Renal cortex interstitium (tissue), 11 donors: ENCODE results near the gene DEXI. TPM values are rescaled to one million over a fixed set of nuclear protein-coding genes. Genes with fewer than 3 reads are reported as not detected.
"Not testable (repeated sequence)": the region's sequence is repeated elsewhere in the genome, so short reads cannot be mapped to it uniquely, and the experiment has no call there.

Experiments
- DNase-seq, 11 donors: peaks; one replicate each; pipeline ENCODE4 v3.0.0-alpha.2; 2013; ENCODE audit warnings: low read depth in 9 of 11, low spot score in 4 of 11; ENCODE audit errors: extremely low read depth in 1 of 11
- polyA plus RNA-seq, 3 donors: library from polyadenylated mRNA; unstranded; fragments of 120-200 nt; gene quantifications; one replicate each; pipeline ENCODE4 v1.2.1, GENCODE V29; 2013; ENCODE audit not compliant: insufficient read length in 3 of 3

Gene DEXI
- polyA plus RNA-seq, 3 donors = 42.0 to 54.6 (median 43.9) TPM

DNA sequence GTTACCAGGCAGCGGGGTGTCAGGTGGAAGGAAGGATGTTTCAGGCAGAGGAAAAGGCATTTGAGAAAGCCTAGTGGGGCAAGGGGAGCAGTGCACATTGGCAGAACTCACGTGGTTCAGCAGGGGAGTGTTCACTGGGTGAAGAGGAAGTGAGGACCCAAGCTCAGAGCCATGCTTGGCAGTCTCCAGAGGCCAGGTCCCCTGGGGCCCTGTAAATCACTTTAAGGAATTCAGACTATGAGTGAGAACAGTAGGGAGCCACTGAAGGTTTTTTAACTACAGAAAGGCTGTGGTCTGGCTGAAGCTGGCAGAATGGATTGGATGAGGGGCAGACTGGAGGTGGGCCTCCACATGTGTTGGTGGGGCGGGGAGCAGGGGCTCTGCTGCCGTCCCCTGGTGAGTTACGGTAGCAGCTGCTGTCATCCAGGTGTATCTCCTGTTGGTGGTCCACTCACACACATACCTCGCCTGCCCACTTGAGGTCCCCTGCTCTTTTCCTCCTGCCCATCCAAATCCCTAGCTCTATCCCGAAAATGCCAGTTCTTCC is 7.2 kb upstream of the DEXI start:
- no peak for DNase-seq

DNA sequence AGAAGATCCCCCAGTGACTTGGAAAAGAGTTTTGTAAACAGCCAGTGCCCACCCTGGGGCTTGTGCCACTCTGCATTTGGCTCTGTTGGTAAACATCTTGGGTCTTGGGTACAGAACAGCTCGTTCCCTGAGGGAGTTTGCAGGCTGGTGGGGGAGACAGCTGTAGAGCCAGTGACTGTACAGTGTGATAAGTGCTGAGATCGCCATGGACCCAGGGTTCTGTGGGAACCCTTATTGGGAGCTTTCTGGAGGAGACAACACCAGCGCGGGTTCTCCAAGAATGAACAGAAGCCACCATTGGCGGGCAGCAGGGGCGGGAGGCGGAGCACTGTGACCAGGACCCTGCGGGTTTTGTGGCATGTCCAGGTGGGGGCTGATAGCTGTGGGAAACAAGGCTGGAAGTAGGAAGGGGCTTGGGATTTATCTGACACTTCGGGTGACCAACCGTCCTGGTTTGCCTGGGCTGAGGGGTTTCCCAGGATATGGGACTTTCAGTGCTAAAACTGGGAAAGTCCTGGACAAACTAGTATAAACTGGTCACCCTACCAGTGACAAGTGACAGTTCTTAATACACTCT is 5.0 kb upstream of the DEXI start:
- DNase-seq = no peak

DNA sequence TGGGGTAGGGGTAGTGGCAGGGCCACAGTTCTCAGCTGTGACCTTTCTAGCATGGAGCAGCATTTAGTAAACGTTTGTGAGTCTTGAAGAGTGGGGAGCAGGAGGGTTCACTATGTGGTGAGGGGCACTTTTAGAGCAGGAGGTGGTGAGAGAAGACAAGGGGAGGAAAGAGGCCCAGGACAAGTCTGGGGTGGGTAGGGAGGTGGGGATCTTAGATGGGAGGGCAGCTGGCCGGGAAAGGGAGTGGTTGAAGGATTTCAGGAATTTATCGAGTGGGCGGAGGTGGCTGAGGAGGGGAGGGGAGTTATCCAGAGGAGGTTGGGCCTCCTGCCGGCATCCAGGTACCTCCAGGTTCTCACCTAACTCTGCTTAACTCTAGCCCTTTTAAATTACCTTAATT is 4.0 kb upstream of the DEXI start:
- peak in 1 of 11 donors; percentile 32 for DNase-seq

DNA sequence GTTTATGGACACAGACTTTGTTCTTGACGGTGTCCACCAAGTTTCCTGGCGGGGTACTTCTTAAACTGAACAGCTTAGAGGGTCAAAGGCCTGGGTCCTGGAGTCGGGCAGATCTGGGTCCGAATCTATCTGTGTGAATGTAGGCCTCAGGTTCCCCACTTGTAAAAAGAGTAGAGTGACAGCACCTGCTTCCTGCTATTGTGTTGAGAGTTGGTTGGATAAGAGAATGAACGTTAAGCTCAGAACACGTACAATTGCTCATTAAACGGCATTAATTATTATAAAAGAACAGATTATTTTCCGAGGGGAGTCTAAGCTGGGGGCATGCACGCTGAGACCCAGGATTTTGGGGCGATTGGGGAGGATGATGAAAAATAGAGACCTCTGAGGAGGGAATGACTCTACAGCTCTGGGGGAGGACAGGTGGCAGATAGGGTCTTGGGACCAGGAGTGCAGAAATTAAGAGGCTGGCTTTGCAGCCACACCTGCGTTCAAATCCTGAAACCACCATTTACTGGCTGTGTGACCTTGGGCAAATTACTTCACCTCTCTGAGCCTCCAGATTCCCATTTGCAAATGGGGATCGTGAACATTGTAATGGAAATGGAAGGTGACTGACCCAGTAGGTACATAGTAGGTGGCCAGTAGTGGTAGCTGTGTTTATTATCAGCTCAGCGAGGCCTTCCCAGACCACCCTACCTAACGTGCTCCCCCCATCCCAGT is 3.0 kb upstream of the DEXI start:
- DNase-seq = no peak

DNA sequence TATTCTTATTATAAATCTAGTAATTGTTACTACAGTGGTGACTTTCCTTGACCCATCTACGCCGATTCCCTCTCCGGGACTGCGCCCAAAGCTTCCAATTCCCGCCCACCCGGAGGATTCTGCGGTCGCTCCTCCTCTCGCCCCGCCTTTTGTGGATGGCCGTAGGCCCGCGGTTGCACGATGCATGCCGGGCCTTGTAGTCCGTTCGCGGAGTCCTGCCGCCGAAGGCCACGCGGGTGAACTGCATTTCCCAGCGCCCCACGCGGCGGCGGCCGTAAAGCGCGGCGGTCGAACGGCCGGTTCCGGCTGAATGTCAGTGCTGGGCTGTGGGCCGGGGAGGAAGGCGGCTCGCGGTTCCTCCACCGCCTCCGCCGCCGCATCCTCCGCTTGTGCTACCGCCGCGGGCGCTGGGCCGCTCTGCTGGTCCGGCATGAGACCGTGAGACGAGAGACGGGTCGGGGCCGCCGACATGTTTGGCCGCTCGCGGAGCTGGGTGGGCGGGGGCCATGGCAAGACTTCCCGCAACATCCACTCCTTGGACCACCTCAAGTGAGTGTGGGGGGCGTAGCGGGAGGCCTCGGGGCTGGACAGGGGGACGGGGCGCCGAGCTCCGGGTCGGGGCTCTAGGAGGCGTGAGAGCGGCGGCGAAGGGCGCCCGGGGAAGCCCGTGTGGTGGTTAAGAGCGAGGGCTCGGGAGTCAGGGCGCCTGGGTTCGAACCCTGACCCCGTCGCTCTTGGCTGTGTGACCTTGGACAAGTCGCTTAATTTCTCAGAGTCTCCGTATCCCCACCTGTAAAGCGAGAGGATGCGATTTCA is 2.2 kb upstream of the DEXI start, which contains the start of gene CLEC16A:
Gene CLEC16A, plus strand, starts transcription at position 316 of the 816 bp plus-strand sequence. Its CDS starts 154 bp downstream, at position 470.
- peak; percentile 78 to 95 (median 92) for DNase-seq

DNA sequence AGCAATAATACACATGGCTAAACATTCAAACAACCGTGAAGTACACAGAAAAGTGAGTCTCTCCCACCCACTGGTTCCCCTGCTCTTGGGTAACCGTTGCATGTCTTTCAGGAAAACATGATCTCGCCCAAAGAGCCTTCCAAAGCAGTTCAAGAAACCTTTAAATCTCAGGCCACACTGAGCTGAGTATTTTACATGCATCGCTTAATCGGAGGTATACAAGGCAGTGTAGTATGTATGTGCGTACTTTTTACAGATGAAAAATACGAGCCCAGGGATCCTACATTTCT is 741 bp upstream of the DEXI start:
- DNase-seq = no peak

DNA sequence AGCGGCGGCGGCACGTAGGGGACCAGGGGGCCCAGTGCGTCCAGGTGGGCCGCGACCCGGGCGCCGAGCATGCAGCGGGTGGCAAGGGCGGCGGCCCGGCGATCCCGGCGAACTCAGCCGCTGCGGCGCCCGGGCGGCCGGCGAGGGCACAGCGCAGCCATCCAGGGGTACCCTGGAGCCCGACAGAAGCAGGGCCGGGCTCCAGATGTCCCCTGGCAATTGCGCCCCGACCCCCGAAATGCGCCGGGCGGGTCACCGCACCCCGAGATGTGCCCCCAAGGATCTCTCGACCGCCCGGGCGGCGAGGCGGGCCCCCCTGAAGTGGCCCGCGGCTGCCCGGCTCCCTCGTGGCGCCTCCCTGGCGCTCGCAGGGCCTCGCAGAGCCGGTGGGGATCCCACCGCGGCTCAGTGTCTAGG is 325 bp downstream of the DEXI start:
- DNase-seq = not testable (repeated sequence)

DNA sequence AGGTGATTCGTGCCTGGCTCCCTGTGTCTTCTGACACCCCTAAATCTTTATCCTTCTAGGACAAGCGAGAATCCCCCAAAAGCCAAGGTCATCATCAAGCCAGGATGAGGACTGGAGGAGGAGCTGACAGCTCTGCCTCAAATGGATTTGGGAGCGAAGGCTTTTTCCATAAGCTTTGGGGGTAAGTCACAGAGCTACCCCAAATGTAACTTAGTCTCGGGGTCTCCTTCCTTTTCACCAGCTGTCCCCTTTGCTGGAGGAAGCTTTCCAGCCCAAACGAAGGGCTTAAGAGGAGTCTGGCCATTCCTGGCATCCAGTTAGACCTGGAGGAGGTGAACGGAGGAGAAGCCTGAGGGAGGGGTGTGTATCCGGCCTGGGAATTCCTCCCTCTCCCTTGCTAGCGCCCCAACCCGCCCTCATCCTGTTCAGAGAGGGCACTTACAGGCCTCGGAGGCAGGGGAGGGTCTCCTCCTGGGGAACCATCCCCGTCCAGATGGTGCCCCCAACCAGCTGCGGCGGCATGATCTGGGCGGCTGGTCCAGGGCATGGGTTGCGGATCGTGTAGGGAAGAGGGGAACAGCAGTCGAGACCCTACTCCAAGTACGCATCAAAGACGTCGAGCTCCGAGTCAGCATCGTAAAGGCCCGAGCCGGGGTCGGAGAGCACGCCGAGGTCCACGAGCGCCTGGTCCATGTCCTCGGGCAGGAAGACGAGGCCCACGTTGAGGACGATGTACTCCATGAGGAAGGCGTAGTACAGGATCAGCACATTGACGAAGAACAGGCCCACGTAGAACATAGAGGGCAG is 938 bp downstream of the DEXI start:
- no peak for DNase-seq

DNA sequence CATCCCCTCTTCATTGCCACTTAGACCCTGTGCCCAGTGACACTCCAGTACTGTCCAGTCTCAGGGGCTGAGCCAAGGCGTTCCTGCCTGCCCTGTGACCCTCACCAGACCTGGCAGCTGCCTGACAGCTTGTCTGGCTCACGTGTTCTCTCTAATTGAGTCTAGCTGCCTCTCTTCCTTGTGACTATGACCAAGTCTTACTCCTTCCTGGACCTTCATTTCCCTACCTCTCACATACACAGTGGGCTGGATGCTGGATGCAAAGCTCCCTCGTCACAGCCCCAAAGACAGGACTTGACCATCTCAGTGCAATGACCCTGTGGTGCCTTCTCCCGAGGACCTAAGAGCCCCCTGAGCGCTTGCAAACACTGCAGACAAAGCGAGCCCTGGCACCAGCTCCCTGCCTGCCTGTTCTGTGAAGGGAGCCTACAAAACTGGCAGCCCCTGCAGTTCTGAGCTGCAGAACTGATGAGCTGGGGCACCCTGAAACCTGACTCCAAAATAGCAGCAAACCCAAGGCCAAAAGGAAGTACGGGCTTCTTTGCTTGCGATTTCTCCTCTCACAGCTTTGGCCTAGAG is 1.7 kb downstream of the DEXI start:
- no peak for DNase-seq

DNA sequence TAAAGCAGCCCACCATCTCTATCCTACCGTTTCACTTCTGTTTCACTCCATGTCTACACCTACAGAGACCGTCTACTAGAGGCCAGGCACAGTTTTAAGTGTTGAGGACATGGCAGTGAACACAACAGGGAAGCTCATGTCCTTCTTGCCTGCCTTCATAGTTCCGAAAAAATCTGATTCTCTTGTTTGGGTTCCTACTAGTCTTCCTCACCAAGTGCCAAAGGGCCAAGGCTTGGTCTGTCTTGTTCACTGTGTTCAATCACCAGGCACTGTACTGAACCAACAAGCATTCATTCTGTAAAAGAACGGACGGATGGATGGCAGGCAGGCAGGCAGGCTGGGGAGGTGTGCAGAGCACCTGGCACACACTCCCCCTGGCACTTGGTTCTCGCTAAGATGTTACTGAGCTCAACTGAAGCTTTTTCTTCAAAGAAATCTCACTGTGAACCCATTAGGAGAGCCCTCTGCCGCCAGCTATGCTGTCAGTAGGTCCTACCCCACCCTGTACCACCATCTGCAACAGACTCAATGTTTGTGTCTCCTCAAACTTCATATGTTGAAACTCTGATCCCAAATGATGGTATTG is 2.5 kb downstream of the DEXI start:
- DNase-seq = no peak

DNA sequence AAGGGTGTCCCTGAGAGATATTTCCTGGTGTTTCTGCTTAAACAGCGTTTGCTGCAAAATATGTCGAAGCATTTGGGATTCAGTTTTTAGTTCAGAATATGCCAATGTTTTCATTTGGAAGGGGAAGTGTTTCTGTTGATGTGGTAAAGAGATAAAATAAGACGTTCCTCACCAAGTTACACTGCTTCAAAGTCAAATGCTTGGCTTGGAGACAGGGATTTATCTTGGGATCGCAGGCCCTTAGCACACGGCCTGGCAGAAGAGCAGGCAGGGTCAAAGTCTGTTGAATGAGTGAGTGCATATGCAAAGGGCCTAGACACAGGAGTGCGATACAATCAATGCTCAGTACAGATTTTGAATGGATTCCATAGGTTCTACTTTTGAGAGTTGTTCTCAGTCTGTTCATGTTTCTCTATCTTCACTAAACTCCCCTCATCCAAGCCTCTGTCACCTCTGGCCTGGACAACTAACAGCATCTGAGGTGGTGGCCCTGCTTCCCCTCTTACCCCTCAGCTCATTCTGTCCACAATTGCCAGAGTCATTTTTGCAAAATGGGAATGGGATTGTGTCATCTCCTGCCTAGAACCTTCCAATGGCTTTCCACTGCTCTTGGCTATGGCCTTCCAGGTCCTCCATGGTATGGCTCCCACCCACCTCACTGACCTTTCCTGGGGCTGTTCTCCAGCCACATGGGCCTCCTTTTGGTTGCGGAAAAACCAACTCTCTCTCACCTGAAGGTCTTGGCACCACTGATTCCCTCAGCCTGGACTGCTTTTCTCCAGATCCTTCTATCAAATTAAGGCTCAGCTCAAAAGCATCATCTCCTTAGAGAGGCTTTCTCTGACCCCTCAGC is 3.2 kb downstream of the DEXI start:
- no peak for DNase-seq

DNA sequence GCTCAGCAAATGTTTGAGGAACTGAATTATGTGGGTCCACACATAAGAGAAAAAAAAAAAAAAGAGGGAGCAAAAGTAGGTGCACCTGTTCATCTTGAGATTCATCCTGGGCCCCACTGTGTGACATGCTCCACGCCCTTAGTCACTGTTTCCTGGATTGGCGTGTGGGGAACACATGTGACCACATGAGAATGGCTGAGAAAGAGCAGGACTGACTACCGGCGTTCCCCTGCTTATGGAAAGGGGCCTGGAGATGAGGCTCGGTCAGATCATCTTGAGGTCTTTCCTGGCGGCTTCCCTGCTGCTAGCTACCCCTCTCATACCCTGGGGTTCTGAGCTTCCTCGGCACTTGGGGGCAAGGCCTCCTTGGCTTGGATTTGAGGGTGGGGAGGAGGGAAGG is 3.9 kb downstream of the DEXI start:
- DNase-seq = no peak

DNA sequence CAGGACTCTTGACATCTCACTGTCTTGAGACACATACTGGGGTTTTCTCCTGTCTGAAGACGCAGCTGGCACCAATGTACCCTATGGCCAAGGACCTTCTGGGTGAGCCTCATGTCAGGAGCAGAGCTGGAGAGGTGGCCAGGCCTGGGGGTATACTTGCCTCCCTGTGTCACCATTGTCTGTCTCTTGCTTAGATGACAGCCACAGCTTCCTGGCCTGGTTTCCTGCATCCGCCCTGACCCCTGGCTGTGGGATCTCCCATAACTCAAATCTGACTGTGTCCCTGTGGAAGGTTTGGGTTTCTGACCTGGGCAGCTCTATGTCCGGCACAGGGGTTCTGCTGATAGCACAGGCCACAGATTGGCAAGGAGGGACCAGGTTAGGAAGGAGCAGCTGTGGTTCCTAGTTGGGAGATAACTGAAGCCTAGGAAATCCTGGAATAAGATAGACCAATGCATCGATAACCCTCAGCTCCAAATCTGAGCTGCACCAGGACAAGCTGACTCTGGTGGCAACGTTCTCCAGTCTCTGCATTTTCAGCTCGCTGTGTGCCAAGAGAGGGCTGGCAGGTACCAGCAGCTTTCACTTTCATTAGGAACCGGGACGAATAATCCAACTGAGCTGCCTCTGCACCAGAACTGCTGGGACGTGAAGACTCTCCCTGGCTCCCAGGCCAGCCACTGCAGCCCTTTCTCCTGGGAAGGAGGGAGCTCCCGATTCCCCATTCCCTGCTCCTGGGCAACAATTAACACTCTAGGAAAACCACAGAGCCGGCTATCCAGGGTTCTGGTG is 5.0 kb downstream of the DEXI start:
- no peak for DNase-seq

DNA sequence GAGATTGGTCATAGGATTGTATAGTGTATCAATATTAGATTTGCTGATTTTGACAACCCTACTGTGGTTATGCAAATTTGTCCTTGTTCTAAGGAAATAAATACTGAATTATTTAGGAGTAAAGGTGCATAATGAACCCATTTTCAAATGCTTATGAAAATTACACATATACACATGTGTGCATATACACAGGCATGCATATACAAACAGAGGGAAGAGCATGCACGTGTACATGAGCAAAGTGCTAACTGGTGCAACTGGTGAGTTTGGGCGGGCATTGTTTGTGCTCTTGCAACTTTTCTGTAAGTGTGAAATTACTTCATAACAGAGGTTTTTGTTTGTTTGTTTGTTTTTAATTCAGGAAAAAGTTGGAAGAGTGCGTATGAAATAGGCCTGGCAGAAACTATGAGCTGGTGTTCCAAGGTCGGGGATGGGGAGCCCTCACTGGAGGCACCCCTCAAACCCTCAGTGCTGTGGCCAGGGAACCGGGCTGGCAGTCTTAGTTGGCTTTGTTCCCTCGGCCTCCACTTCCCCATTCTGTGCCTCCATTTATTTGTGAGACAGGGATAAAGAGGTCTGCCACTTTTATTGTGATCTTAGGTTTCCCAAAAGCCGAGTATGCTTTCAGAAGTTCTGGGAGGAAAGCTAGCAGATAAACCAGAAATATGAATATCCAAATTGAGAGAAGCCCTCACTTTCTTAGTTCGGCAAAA is 5.8 kb downstream of the DEXI start:
- no peak for DNase-seq

DNA sequence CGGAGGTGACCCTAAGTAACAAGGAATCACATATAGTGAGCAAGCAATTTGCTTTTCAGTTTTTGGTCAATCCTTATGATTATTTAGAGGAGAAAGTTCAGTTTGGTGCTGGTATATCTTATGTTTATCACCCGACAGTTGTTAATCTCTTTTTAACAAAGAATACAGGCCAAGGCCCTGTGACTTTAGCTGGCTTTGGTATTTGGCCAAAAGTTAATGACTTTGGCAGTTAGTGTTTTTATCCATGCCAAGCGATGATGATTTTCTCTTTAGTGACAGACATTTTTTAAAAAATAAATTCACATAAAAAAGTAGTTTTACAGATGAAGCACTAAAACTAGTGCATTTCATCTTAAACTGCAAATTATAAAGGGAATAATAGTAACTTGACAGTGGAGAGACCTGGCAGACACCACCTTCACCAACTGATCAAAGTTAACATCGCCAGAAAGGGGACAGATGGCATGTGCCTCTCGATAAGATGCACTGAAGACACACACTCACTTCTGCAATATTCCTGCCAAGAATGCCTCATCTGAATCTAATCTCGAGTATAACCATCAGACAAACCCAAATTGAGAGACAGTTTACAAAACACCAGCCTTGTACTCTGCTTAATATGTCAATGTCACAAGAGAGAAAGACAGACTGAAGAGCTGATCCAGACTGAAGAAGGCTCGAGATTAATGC is 6.9 kb downstream of the DEXI start:
- no peak for DNase-seq
